GM06990 (cell line): Measurements from ENCODE around the gene TIMM17B.
A peak's percentile ranks its signal among the peaks of the same experiment; 100 is the strongest.

Experiments used
- DNase-seq: peaks from one replicate; pipeline ENCODE4 v3.0.0-alpha.2; 2011; ENCODE audit not compliant: insufficient read length; ENCODE audit errors: extremely low read depth
- H3K27me3 ChIP-seq: replicated peaks from 2 replicates; pipeline ENCODE4 v1.6.0; 2011; ENCODE audit warnings: low read length; ENCODE audit not compliant: control insufficient read depth, insufficient read depth
- H3K36me3 ChIP-seq: 2 replicates; pipeline ENCODE4 v1.5.1; 2011; ENCODE audit warnings: low read length; ENCODE audit not compliant: control insufficient read depth, insufficient read depth
- H3K4me3 ChIP-seq: replicated peaks from 2 replicates; pipeline ENCODE4 v1.5.1; 2011; ENCODE audit warnings: low read depth, mild to moderate bottlenecking, control low read depth, low read length
- CTCF ChIP-seq: IDR thresholded peaks from 2 replicates; pipeline ENCODE4 v1.5.1; 2011; ENCODE audit warnings: low read length, control low read depth, mild to moderate bottlenecking, inconsistent platforms; ENCODE audit not compliant: insufficient read depth, poor library complexity, severe bottlenecking

The TIMM17B gene

DNA sequence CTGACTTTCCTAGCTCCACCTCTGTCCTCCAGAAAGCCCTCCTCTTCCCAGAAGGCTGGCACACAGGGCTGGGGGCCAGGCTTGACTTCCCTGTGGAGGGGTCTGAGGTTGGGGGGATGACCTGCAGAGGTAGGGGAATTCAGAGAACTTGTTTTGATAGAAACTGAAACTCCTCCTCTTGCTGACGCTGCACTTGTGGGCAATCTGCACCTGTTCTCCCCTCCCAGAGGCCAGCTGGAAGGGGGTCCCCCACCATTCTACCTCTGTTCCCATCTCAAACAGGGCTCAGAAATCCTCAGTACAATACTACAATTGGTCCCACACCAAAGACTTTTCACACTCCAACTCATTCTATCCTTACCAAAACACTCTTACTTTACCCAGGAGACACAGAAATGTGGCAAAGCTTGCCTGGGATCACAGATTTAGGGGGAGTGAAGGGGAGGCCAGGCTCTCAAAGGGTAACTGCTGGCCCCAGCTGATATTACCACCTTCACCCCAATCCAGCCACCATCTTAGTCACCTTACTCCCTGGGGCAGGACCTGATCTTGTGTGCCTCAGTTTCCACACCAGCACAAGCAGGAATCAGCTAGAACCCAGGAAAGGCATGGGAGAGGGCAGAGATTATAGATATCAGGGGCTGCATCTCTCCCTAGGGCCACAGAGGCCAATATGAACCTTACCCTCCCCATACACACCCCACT, 41.3 kb upstream of the TIMM17B start:
- TF ChIP-seq CTCF: no peak
- H3K36me3 ChIP-seq: peaks cover 3% of the 10 kb centered on the region
- H3K4me3 ChIP-seq: no peak overlapping the region
- DNase-seq: peak; percentile 70
- no peaks in the 10 kb centered on the region for H3K27me3 ChIP-seq

DNA sequence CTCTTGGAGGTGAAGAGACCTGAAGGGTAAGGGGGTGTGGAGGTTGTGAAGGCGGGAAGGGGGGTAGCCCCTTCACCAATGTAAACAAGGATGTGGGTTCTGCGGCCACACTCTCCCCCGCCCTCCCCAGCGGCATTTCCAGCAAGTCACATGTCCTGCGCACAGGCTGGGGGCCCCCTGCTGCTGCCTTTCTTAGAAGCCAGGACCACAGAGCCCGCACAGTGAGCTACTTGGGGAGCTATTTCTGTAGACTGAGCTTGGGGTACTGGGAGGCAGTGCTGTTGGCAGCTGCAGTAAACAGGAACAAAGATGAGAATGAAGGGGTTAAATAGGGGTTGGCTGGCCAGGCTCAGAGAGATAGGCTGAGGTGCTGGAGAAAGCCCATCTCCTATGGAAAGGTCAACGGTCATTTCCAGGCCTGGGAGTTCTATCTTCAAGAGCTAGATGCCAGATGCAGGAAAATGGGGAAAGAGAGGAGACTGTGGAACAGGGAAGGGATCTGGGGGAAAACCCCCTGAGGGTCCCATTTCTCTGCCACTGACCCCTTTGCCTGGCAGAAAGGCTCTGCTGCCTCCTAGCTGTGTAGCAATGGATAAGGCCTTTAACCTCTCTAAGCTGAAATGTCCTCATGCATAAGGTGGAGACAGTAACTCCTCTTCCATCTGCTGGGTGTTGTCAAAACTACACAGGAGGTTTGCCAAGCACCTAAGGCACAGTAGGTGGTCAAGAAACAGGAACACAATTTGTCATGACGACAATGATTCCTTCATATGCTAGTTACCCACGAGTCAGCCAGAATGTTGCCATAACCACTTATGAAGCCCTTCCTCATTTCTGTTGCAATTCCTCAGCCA, 39.7 kb upstream of the TIMM17B start:
- Histone ChIP-seq H3K4me3 (peak overlapping the region; percentile 2; the same call in 1 of the 2 replicates), H3K27me3 (no peaks in the 10 kb centered on the region), H3K36me3 (peaks cover 3% of the 10 kb centered on the region)
- DNase-seq: peak; percentile 86
- peak; percentile 56 for TF ChIP-seq CTCF

DNA sequence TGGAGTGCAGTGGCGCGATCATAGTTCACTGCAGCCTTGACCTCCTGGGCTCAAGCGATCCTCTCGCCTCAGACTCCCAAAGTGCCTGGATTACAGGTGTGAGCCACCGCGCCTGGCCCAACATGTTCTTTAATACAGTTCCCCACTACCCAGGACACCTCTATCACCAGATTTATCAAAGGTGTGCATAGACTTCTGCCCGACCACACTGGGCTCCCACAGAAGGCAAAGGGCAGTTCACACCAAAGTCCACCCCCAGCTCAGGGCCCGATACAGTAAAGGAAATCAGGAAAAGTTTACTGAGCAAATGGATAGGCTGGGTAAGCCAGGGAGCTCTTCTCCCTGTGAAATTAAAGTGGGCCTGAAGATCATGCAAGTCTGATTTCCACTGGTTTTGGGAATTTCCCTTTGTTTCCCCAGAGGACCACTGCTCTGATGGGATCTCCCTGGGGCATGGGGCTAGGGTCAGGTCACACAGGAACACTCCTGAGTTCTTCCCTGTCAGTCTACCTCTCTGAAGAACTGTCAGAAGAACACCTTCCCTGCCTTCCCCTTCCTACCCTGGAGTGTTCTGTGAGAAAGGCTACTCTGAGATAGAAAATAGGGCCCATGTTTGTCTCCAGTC, 39.0 kb upstream of the TIMM17B start:
- no peak for DNase-seq

GRCh38 chrX:48935301-48935670, 37.7 kb upstream of the TIMM17B start:
- H3K27me3 ChIP-seq: no peaks in the 10 kb centered on the region
- no peak for TF ChIP-seq CTCF

More for the DNA sequence above, 39.0 kb upstream of the TIMM17B start:
- Histone ChIP-seq H3K36me3 (peaks cover 3% of the 10 kb centered on the region), H3K4me3 (no peak overlapping the region), H3K27me3 (no peaks in the 10 kb centered on the region)
- TF ChIP-seq CTCF: no peak

DNA sequence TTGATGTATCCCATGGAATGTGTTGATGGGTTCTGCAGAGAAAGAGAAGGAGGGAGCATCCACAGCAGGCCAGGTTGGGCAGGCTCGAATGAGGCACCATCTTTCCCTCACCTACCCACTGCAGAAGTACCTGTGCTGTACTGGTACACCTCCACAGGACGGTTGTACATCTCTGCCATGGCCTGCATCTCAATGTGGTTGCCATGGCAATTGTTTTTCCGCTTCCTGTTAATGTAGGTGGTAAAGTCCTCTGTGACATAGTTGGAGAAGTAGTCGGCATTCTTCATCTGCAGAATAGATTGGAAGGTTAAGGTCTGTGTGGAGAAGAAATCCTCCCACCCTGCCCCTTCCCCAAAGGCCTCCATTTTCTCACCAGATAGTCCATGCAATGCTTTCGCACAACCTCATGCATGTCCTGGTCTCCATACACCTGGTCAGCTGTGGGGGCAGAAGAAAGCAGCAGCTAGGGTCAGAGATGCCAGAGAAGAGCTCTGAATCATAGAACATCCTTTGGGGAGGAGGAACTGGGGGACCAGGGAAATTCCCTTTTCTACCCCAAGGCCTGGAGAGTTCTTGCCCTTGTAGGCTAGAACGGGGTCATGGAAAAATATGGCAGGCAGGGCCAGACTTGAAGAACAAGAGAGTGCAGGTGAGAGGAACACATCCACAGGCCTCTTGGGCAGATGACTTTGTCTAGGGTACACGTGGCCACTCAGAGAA, 37.2 kb upstream of the TIMM17B start:
- DNase-seq: no peak
- H3K27me3 ChIP-seq: no peaks in the 10 kb centered on the region
- peaks cover 3% of the 10 kb centered on the region for H3K36me3 ChIP-seq
- no peak for TF ChIP-seq CTCF
- no peak overlapping the region for H3K4me3 ChIP-seq

More at GRCh38 chrX:48935301-48935670, 37.7 kb upstream of the TIMM17B start:
- H3K4me3 ChIP-seq: no peak overlapping the region
- no peak for DNase-seq
- H3K36me3 ChIP-seq: peaks cover 3% of the 10 kb centered on the region
